ENCODE results near the gene HTR3B. TPM values are rescaled to one million over a fixed set of nuclear protein-coding genes. Genes with fewer than 3 reads are reported as not detected.

Gene HTR3B, protein sequence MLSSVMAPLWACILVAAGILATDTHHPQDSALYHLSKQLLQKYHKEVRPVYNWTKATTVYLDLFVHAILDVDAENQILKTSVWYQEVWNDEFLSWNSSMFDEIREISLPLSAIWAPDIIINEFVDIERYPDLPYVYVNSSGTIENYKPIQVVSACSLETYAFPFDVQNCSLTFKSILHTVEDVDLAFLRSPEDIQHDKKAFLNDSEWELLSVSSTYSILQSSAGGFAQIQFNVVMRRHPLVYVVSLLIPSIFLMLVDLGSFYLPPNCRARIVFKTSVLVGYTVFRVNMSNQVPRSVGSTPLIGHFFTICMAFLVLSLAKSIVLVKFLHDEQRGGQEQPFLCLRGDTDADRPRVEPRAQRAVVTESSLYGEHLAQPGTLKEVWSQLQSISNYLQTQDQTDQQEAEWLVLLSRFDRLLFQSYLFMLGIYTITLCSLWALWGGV
- total RNA-seq: not detected in 2 replicates

DNA sequence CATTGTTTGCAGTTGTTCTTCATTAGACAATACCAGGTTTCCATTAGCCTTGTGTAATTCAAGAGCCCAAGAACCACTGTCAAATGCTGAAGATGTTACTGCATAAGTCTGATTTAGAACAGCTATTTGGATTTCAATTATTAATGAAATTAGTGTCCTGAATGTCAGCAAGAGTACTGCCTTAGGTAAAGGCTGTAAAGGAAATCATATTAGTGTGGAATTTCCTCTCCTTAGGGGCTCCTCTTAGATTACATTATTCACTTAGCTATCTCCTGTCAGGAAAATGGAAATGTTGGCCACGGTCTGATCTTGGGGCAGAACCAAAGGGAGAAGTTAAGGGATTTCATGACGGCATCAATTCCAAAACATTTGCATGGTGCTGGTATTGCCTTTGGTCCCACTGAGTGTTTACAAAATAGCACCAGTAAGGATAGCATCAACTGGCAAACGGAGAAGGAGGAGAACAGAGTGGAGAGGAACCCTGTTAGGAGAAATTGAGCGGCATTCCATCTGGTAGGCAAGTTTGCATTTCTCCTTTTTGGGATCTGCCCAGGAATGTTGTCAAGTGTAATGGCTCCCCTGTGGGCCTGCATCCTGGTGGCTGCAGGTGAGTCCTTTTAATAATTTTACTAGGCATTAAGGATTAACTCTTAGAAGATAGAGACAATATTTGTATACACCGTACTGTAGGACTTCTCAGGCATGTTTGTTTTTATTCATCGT, at the start of gene HTR3B:
HTR3B (plus strand) TSS at position 418 of the 723 bp plus-strand sequence; CDS start at position 556, 138 bp downstream.

DNA sequence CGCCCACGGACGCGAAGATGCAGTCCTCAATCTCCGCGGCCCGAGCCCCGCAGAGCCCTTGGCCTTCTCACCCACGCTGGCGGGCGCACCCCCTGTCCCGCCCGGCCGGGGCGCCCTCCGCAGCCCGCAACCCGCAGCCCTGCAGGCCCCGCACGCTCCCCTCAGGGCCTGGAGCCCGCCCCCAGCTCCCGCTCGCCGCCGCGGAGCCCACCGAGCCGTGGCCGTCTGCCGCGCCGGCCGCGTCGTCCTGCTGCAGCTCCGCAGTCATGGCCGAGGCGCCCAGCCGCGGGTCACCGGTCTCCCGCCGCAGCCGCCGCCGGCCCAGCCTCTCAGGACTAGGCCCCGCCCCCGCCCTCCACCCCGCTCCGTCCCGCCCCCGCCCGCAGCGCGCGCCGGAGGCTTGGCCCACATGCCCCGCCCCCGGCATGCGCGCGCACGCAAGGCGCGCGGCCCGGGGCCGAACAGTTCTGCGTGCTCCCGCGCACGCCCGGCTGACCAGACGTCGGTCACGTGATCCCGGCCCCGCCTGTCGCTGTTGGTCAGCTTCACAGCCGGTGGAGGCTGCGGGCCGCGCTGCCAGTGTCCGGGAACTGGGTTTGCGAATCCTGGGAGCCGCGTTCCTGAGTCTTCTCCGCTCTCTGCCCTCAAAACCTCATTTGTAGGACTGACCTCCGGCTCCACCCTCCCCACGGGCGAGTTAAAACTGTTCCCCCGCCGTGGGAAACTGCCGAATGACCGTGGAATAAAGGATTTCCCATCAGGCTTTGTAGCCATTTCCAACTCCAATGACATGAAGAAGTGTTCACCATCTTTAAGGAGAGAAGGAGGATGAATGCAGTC, 29.1 kb upstream of the HTR3B start, which contains the start of gene USP28:
USP28 (minus strand) TSS at position 339 of the 840 bp plus-strand sequence; CDS start at position 268, 71 bp downstream.

GRCh38 chr11:113974741-113975470, 70.3 kb downstream of the HTR3B start, which contains the start of gene HTR3A:
Gene HTR3A (plus strand): TSS chr11:113975108. CDS start chr11:113975326, 218 bp downstream.

Other genes starting within 250 kb of the HTR3B start
- 0.14 and 0.18 TPM in 2 replicates for gene TMPRSS5, start 198.5 kb upstream of the HTR3B start, total RNA-seq
- 15.5 and 16.9 TPM in 2 replicates for gene ZW10, start 131.1 kb upstream of the HTR3B start, total RNA-seq
- not detected in 2 replicates for gene CLDN25, start 125.0 kb upstream of the HTR3B start, total RNA-seq
- gene USP28, start 29.2 kb upstream of the HTR3B start, total RNA-seq: 25.9 and 29.5 TPM in 2 replicates
- gene HTR3A, start 70.3 kb downstream of the HTR3B start, total RNA-seq: not detected in 2 replicates
- gene ZBTB16, start 154.9 kb downstream of the HTR3B start, total RNA-seq: 0.09 and 0.71 TPM in 2 replicates